Gastrocnemius medialis (tissue), 4 donors: Measurements from ENCODE around the gene SPATS2L.

Source experiments
- POLR2A ChIP-seq, 2 donors: fragments of 450-650 bp; IDR thresholded peaks; one replicate each; pipeline ENCODE4 v1.6.1; 2017; ENCODE audit warnings: antibody characterized with exemption in 2 of 2, mild to moderate bottlenecking in 2 of 2, moderate library complexity in 2 of 2
- TF ChIP-seq, protein P1 (sequence below), 5 experiments: fragments of 450-650 bp in 3 of 5; fragments of 200-600 bp in 2 of 5; sonication (generic) in 2 of 5; IDR thresholded peaks in 4 of 5; conservative IDR thresholded peaks in 1 of 5; 1 replicate in 4 of 5; 2 replicates in 1 of 5; pipeline ENCODE4 v1.5.1; 2016 to 2019; ENCODE audit warnings: antibody characterized with exemption in 5 of 5, mild to moderate bottlenecking in 3 of 5, moderate library complexity in 3 of 5

DNA sequence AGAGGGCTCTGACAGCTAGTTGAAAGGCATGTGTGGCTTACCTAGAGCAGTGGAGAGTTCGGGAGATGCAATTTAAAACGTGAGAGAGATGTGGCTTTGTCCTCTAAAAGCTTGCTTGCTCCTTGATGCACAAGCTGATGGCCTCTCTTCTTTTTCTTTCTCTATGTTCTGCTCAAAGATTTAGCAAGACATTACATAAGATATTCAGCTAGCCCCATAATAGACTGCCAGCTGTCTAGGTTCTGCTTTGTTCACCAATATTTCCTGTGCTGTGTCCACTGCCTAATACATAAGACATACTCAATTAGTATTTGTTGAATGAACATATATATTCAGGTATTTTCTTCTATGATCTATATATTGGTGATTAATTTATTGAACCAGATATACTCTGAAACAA lies 31.1 kb downstream of the SPATS2L start:
- no peak for TF ChIP-seq POLR2A (IDR thresholded peaks at IDR 0.05)
- TF ChIP-seq, protein P1, sequence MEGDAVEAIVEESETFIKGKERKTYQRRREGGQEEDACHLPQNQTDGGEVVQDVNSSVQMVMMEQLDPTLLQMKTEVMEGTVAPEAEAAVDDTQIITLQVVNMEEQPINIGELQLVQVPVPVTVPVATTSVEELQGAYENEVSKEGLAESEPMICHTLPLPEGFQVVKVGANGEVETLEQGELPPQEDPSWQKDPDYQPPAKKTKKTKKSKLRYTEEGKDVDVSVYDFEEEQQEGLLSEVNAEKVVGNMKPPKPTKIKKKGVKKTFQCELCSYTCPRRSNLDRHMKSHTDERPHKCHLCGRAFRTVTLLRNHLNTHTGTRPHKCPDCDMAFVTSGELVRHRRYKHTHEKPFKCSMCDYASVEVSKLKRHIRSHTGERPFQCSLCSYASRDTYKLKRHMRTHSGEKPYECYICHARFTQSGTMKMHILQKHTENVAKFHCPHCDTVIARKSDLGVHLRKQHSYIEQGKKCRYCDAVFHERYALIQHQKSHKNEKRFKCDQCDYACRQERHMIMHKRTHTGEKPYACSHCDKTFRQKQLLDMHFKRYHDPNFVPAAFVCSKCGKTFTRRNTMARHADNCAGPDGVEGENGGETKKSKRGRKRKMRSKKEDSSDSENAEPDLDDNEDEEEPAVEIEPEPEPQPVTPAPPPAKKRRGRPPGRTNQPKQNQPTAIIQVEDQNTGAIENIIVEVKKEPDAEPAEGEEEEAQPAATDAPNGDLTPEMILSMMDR (IDR thresholded peaks at IDR 0.05 in 4 of 5, conservative IDR thresholded peaks at IDR 0.05 in 1 of 5), result no peak
